ENCODE results near the gene FIP1L1.

The FIP1L1 gene

DNA sequence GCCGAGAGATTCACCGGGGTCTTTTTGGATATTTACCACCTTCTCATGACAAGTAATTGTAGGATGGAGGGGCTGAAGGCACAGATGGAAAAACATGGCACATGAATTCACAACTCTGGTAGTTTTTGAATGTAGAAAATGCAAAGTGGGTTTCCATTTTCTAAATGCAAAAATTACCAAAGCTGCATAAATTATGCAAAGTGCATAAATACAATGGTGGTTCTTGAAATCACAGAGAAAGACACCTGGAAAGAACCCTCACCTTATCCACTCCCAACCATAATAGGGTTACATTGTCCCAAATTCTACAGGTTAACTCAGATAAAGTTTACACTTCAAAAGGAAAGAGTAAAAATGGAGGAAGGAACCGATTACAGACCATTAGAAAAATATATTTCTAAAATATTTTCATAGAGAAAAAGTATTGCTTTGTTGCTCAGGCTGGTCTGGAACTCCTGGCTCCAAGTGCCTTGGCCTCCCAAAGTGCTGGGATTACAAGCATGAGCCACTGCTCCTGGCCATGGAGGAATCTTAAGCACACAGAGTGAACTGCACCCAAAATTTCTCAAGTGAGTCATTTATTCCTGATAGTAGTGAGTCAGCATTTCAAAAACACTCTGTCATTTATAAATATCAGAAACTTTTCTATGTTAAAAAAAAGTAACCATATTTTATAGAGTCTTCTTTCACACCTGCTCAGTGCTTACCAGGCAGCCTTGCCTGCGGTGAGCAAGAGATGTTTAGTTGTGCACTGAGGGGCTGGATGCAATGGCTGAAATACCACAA, 101.4 kb downstream of the FIP1L1 start:
- Histone ChIP-seq H3K4me2 (ENCODE audit: low read length) (peak overlapping the region; percentile 30), H3K4me3 (ENCODE audit: low read length) (no peak overlapping the region), H3K9ac (ENCODE audit: low read depth, low read length) (peak overlapping the region; percentile 49), H3K4me1 (ENCODE audit: control insufficient read depth, insufficient read depth, low read length) (peaks cover 57% of the 10 kb centered on the region), H3K27me3 (ENCODE audit: control insufficient read depth, insufficient read depth, low read length) (no peaks in the 10 kb centered on the region), H3K9me3 (replicated peaks; ENCODE audit: low read length) (no peaks in the 10 kb centered on the region), H3K36me3 (ENCODE audit: insufficient read depth, low read length) (peaks cover 2% of the 10 kb centered on the region)

DNA sequence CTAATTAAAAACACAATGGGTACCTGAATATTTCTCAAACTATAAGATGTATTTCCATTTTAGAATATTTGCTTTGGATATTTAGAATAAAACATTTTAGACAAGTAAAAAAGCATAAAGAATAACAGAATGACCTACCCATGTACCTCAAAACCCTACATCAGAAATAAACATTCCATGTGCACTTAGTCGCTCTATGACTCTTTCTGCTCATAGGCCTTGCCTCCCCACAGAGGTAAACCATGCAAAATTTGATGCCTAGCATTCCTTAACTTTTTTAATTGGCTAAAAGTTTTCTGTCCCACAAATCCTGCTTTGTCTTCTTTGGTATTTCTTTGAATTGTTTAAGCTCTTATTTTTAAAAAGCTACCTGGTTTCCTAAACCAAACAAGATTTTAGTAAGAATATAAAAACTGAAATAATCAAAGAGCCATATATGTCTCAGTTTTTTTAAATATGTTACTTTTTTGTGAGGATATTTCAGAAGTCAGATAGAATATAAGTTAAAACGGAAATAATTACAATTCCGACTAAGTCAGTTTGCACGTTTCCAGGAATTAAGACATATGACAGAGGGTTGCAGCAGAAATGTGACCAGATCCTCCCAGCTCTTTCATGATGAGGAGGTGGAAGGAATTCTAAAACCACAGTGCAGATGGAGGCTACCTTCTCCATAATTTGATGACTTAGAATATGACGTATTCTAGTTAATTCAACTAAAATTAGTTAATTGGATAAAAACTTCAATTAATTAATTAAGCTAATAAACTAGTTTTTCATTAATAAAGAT, 102.5 kb downstream of the FIP1L1 start:
- Histone ChIP-seq H3K9me3 (replicated peaks; ENCODE audit: low read length) (no peaks in the 10 kb centered on the region), H3K4me3 (ENCODE audit: low read length) (no peak overlapping the region), H3K9ac (ENCODE audit: low read depth, low read length) (peak overlapping the region; percentile 38), H3K36me3 (ENCODE audit: insufficient read depth, low read length) (peaks cover 2% of the 10 kb centered on the region), H3K4me1 (ENCODE audit: control insufficient read depth, insufficient read depth, low read length) (peaks cover 57% of the 10 kb centered on the region), H3K4me2 (ENCODE audit: low read length) (peak overlapping the region; percentile 30), H3K27me3 (ENCODE audit: control insufficient read depth, insufficient read depth, low read length) (no peaks in the 10 kb centered on the region)

DNA sequence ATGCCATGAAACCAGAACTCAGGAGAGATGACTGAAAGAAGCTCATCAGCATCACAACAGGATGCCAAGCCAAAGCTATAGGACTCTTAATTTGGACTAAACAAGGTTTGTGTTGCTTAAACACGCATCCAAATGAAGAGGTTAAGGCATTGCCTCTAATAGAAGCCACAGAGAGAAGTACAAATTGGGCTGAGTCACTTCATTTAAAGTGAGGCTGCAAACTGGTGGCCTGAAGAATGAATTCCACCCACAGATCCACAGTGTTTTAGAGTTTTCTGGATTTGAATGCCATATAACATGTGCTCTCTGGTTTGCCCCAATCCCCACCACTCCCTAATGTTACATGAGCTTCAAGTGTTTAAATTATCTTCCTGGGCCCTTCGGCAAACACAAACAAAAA, 103.5 kb downstream of the FIP1L1 start:
- H3K36me3 ChIP-seq (ENCODE audit: insufficient read depth, low read length) = no peaks in the 10 kb centered on the region
- H3K9ac ChIP-seq (ENCODE audit: low read depth, low read length) = no peak overlapping the region
- peaks cover 51% of the 10 kb centered on the region for H3K4me1 ChIP-seq (ENCODE audit: control insufficient read depth, insufficient read depth, low read length)
- H3K27me3 ChIP-seq (ENCODE audit: control insufficient read depth, insufficient read depth, low read length) = no peaks in the 10 kb centered on the region
- H3K9me3 ChIP-seq (replicated peaks; ENCODE audit: low read length) = no peaks in the 10 kb centered on the region
- H3K4me2 ChIP-seq (ENCODE audit: low read length) = no peak overlapping the region
- no peak overlapping the region for H3K4me3 ChIP-seq (ENCODE audit: low read length)

DNA sequence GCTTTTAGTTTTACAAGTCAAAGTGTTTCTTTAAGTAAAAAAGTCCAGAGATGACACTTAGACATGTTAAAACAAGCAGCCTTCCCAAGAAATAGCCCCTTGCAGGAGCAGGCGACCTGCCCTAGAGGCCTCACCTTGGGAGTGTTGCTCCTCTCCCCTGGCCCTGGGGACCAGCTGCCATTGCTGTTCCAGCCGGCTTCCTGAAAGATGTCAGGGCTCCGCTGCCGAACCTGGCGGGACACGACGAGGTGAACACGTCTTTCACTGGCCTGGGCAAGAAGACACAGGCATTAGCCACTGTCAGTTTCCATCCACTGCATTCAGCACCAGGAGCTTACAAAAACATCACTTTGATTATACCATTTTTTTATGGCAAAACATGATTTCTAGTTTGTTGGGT, 104.1 kb downstream of the FIP1L1 start:
- Histone ChIP-seq H3K4me3 (ENCODE audit: low read length) (no peak overlapping the region), H3K27me3 (ENCODE audit: control insufficient read depth, insufficient read depth, low read length) (no peaks in the 10 kb centered on the region), H3K9ac (ENCODE audit: low read depth, low read length) (no peak overlapping the region), H3K4me1 (ENCODE audit: control insufficient read depth, insufficient read depth, low read length) (peaks cover 46% of the 10 kb centered on the region), H3K36me3 (ENCODE audit: insufficient read depth, low read length) (no peaks in the 10 kb centered on the region), H3K4me2 (ENCODE audit: low read length) (no peak overlapping the region), H3K9me3 (replicated peaks; ENCODE audit: low read length) (no peaks in the 10 kb centered on the region)

DNA sequence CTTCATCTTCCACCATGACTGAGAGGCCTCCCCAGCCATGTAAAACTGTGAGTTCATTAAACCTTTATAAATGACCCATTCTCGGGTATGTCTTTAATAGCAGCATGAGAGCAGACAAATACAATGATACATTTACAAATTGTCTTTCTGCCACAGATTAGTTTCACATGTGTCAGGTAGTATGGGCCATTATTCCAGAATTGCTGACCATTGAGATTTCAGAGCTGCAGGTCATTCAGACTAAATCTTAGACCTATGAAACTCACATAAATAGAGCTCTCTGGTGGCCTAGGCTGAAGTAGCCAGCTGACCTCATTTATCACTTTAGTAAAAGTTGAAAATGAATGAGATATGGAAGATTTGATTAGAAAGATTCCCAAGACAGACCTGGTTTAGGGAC, 105.8 kb downstream of the FIP1L1 start:
- Histone ChIP-seq H3K9me3 (replicated peaks; ENCODE audit: low read length) (no peaks in the 10 kb centered on the region), H3K27me3 (ENCODE audit: control insufficient read depth, insufficient read depth, low read length) (no peaks in the 10 kb centered on the region), H3K4me1 (ENCODE audit: control insufficient read depth, insufficient read depth, low read length) (peaks cover 30% of the 10 kb centered on the region), H3K36me3 (ENCODE audit: insufficient read depth, low read length) (no peaks in the 10 kb centered on the region), H3K9ac (ENCODE audit: low read depth, low read length) (no peak overlapping the region), H3K4me3 (ENCODE audit: low read length) (no peak overlapping the region), H3K4me2 (ENCODE audit: low read length) (no peak overlapping the region)

DNA sequence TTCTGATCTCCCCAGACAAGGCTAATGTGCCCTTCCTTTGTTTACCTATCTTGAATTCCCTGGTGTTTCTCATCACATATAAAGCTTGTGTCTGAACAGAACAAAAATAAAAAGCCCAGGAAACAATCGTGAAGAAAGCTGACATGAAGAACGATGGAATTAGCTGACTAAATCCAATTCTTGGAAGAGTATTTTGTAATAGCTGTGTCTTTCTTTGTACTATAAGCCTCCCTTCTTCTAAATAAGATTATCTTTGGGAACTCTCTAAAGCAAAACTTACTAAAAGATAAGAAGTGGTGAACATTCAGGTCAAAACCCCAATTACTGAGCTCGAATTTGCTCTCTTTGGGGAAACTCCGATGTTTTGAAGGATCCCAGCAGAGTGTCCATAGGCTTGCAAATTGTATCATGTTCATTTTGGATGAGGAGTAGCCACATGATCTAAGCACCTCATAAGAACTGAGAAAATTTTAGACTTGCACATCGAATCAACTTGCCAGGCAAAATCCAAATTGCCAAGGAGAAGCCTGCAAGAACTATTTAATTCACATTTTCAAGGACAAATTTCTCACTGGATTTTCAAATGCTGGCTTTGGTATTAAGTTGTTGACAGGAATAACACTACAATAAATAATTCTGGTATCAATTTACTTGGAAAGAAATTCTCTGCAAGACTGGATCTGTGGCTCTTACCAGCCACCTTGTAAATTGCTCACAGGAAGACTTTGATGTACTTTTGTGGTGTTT, 107.6 kb downstream of the FIP1L1 start:
- Histone ChIP-seq H3K4me1 (ENCODE audit: control insufficient read depth, insufficient read depth, low read length) (peaks cover 29% of the 10 kb centered on the region), H3K27me3 (ENCODE audit: control insufficient read depth, insufficient read depth, low read length) (no peaks in the 10 kb centered on the region), H3K9me3 (replicated peaks; ENCODE audit: low read length) (no peaks in the 10 kb centered on the region), H3K4me3 (ENCODE audit: low read length) (no peak overlapping the region), H3K9ac (ENCODE audit: low read depth, low read length) (no peak overlapping the region), H3K36me3 (ENCODE audit: insufficient read depth, low read length) (no peaks in the 10 kb centered on the region), H3K4me2 (ENCODE audit: low read length) (no peak overlapping the region)

DNA sequence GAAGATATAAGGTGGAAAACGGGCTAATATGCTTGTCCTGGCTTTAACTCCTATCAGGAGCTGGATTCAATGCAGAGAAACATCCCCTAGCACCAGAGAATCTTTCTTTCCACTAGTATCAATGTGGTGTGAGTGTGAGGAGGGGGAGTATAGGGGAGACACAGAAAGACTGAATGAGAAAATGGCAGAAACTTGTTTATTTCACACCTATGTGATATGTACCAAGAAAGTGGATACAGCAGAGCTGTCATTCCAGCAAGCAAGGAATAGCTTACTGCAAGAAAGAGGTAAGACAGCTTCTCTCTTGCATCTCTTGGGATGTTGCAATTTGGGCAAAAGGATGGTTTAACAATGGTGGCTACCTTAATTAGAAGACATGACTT, 108.2 kb downstream of the FIP1L1 start:
- H3K9me3 ChIP-seq (replicated peaks; ENCODE audit: low read length) = no peaks in the 10 kb centered on the region
- H3K27me3 ChIP-seq (ENCODE audit: control insufficient read depth, insufficient read depth, low read length) = no peaks in the 10 kb centered on the region
- H3K36me3 ChIP-seq (ENCODE audit: insufficient read depth, low read length) = no peaks in the 10 kb centered on the region

DNA sequence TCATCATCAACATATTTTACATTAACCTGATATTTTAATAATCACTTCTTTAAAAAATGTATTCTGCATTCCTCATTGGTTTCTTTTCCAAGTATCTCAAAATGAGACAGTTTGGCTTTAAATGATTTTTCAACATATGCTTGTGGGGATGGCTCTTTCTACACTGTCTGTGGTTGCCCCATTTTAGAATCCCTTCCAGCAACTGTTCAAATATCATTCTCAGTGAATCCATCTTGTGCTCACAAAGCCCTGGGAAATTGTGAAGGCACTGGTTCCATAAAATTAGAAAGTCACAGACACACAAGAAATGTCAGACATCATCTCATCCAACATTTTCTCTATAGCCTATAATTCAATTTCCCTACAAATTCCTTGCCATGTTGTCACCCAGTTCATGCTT, 110.3 kb downstream of the FIP1L1 start:
- Histone ChIP-seq H3K4me3 (ENCODE audit: low read length) (no peak overlapping the region), H3K9ac (ENCODE audit: low read depth, low read length) (no peak overlapping the region), H3K27me3 (ENCODE audit: control insufficient read depth, insufficient read depth, low read length) (no peaks in the 10 kb centered on the region), H3K4me1 (ENCODE audit: control insufficient read depth, insufficient read depth, low read length) (peaks cover 28% of the 10 kb centered on the region), H3K9me3 (replicated peaks; ENCODE audit: low read length) (no peaks in the 10 kb centered on the region), H3K36me3 (ENCODE audit: insufficient read depth, low read length) (no peaks in the 10 kb centered on the region), H3K4me2 (ENCODE audit: low read length) (no peak overlapping the region)

More for the DNA sequence above, 108.2 kb downstream of the FIP1L1 start:
- Histone ChIP-seq H3K4me3 (ENCODE audit: low read length) (no peak overlapping the region), H3K4me2 (ENCODE audit: low read length) (no peak overlapping the region), H3K4me1 (ENCODE audit: control insufficient read depth, insufficient read depth, low read length) (peaks cover 29% of the 10 kb centered on the region), H3K9ac (ENCODE audit: low read depth, low read length) (no peak overlapping the region)

DNA sequence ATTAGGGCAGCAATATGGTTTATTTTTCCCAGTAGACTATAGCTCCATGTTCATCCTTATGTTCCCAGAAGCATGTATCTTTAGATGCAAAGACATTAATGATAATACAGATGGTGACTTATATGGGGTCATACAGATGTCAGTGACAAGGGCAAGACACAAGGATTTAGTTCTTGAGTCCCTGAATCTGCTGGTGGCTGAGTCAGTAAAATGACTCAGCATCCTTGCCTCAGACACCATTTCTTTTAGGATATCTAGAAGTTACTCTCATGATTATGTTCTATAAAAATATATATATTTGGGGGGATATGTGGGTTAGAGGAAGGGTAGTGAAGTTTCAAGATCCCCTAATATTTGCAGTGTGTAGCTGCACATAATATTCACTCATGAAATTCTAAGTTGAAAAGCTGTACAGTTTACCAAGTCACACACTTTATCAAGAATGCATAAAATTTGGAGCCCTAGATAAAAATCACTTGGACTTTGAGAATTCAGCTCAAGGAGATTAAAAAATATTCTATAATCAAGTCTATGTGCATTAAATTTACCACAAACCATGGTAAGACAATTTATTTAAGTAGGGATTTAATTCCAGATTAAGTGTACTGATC, 111.9 kb downstream of the FIP1L1 start:
- Histone ChIP-seq H3K4me1 (ENCODE audit: control insufficient read depth, insufficient read depth, low read length) (peaks cover 28% of the 10 kb centered on the region), H3K9me3 (replicated peaks; ENCODE audit: low read length) (no peaks in the 10 kb centered on the region), H3K36me3 (ENCODE audit: insufficient read depth, low read length) (no peaks in the 10 kb centered on the region), H3K9ac (ENCODE audit: low read depth, low read length) (no peak overlapping the region), H3K4me2 (ENCODE audit: low read length) (no peak overlapping the region), H3K4me3 (ENCODE audit: low read length) (no peak overlapping the region), H3K27me3 (ENCODE audit: control insufficient read depth, insufficient read depth, low read length) (no peaks in the 10 kb centered on the region)

DNA sequence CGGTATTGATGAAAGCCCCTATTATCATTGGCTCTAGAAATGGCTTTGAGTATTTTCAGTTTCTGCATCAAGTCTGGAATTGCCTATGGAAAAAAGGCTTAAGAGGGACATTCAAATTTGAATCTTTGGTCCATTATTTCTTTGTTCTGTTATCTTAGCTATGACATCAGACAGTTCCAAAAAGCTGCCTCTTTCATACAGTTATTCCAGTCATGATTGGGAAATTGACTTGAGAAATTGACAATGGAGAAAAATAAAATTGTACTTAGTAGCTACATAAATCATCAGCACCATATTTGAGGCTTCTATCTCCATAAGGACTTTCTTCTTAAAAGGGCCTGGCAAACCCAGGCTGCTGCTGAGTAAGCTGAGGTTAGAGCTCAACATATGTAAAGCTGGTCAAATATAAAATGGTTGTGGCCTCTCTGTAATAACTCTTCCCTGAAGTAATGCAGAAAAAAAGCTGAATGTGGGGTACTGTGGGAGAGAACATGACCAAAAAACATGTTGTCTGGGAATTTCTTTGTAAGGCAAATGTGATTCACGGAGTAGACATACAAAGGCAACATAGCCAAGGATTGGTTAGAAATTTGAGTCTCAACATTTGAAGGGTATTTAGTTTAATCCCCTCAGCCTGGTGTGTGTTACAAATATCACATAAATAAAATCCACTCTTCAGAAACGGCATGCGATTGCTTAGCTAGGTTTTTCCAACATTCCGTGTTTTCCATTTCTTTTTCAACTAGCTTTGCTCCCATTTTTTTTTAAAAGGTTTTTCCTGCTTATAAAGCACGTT, 112.9 kb downstream of the FIP1L1 start:
- H3K36me3 ChIP-seq (ENCODE audit: insufficient read depth, low read length) = no peaks in the 10 kb centered on the region
- H3K9ac ChIP-seq (ENCODE audit: low read depth, low read length) = peak overlapping the region; percentile 40
- H3K4me3 ChIP-seq (ENCODE audit: low read length) = no peak overlapping the region
- no peaks in the 10 kb centered on the region for H3K27me3 ChIP-seq (ENCODE audit: control insufficient read depth, insufficient read depth, low read length)
- H3K9me3 ChIP-seq (replicated peaks; ENCODE audit: low read length) = no peaks in the 10 kb centered on the region
- peak overlapping the region; percentile 38 for H3K4me2 ChIP-seq (ENCODE audit: low read length)
- peaks cover 28% of the 10 kb centered on the region for H3K4me1 ChIP-seq (ENCODE audit: control insufficient read depth, insufficient read depth, low read length)
